NT2/D1 (cell line): Measurements from ENCODE around the gene NAPB.

Source experiments
- SUZ12 ChIP-seq: IDR thresholded peaks from 2 replicates; pipeline ENCODE4 v1.6.1; 2011; ENCODE audit not compliant: insufficient read length, insufficient read depth; ENCODE audit errors: extremely low read depth
- YY1 ChIP-seq: IDR thresholded peaks from 2 replicates; pipeline ENCODE4 v1.6.1; 2011; ENCODE audit not compliant: insufficient read length, insufficient read depth
- ZNF274 ChIP-seq: IDR thresholded peaks from 2 replicates; pipeline ENCODE4 v1.6.1; 2011; ENCODE audit warnings: mild to moderate bottlenecking, low read depth, low read length

GRCh38 chr20:23437126-23437899, 16.0 kb upstream of the NAPB start:
- TF ChIP-seq ZNF274, result no peak
- TF ChIP-seq YY1, result no peak
- no peak for TF ChIP-seq SUZ12
